ENCODE measurements around the gene SRSF1. TPM values are rescaled to one million over a fixed set of nuclear protein-coding genes. Genes with fewer than 3 reads are reported as not detected.
"Not testable (repeated sequence)": the region's sequence is repeated elsewhere in the genome, so short reads cannot be mapped to it uniquely, and the experiment has no call there.

SRSF1 gene
- total RNA-seq, 2 experiments from 2014 or later: 115 to 121 TPM

GRCh38 chr17:57976594-57976993 is 30.5 kb downstream of the SRSF1 start:
- H3K36me3 Mint-ChIP-seq (ENCODE audit: low read depth): peaks cover 89% of the 10 kb centered on the region
- CTCF ChIA-PET: no interaction called here
- Histone ChIP-seq H3K27ac (ENCODE audit: low read depth in 1 of 2, low read length in 2 of 2) (no peak overlapping the region), H3K27me3 (ENCODE audit: control insufficient read depth in 1 of 2, insufficient read depth in 2 of 2, low read length in 2 of 2) (no peaks in the 10 kb centered on the region), H3K9me3 (ENCODE audit: control insufficient read depth in 1 of 2, insufficient read depth in 1 of 2, low read length in 2 of 2) (no peaks in the 10 kb centered on the region), H3K4me1 (ENCODE audit: insufficient read depth, low read length) (no peaks in the 10 kb centered on the region), H3K36me3 (ENCODE audit: insufficient read depth, low read length) (peaks cover 79% of the 10 kb centered on the region), H3K4me3 (ENCODE audit: low read length) (no peak overlapping the region)
- H3K27me3 Mint-ChIP-seq: no peaks in the 10 kb centered on the region
- POLR2A ChIA-PET: interaction anchor here (1.1 kb wide), 1 partner anchor 15 kb away, joined by 3 read pairs; no protein-coding TSS in a partner anchor
- peaks cover 14% of the 10 kb centered on the region for H3K4me1 Mint-ChIP-seq (ENCODE audit: low read depth)
- no peak overlapping the region for H3K27ac Mint-ChIP-seq
- no peak overlapping the region for H3K4me3 Mint-ChIP-seq
- no peaks in the 10 kb centered on the region for H3K9me3 Mint-ChIP-seq
- intact Hi-C loops (cut with DNase I, micrococcal nuclease): no loop called here
- DNase-seq (no peak), ATAC-seq (ENCODE audit: poor library complexity) (no peak)
- no peak for TF ChIP-seq CTCF (IDR thresholded peaks at IDR 0.05)

GRCh38 chr17:57975044-57975443 is 32.0 kb downstream of the SRSF1 start:
- no peak overlapping the region for H3K27ac Mint-ChIP-seq
- no peaks in the 10 kb centered on the region for H3K4me1 Mint-ChIP-seq (ENCODE audit: low read depth)
- CTCF ChIA-PET: interaction anchor here (0.7 kb wide), 1 partner anchor 10 kb away, joined by 3 read pairs; no protein-coding TSS in a partner anchor
- no peak overlapping the region for H3K4me3 ChIP-seq (ENCODE audit: low read length)
- H3K4me1 ChIP-seq (ENCODE audit: insufficient read depth, low read length): no peaks in the 10 kb centered on the region
- no peak for TF ChIP-seq CTCF (IDR thresholded peaks at IDR 0.05)
- no peak for DNase-seq
- H3K9me3 Mint-ChIP-seq: no peaks in the 10 kb centered on the region
- peaks cover 73% of the 10 kb centered on the region for H3K36me3 Mint-ChIP-seq (ENCODE audit: low read depth)
- no peaks in the 10 kb centered on the region for H3K27me3 Mint-ChIP-seq
- H3K36me3 ChIP-seq (ENCODE audit: insufficient read depth, low read length): peaks cover 70% of the 10 kb centered on the region
- no peak overlapping the region for H3K4me3 Mint-ChIP-seq
- POLR2A ChIA-PET: interaction anchor here (0.8 to 1.0 kb wide), 2 partner anchors 11 to 13 kb away, joined by 3 read pairs; no protein-coding TSS in a partner anchor
- no peaks in the 10 kb centered on the region for H3K27me3 ChIP-seq (ENCODE audit: control insufficient read depth in 1 of 2, insufficient read depth in 2 of 2, low read length in 2 of 2)
- H3K27ac ChIP-seq (ENCODE audit: low read depth in 1 of 2, low read length in 2 of 2): no peak overlapping the region
- intact Hi-C loops (cut with DNase I, micrococcal nuclease): no loop called here
- H3K9me3 ChIP-seq (ENCODE audit: control insufficient read depth in 1 of 2, insufficient read depth in 1 of 2, low read length in 2 of 2): no peaks in the 10 kb centered on the region
- ATAC-seq (ENCODE audit: poor library complexity): no peak

GRCh38 chr17:57974053-57974824 is 32.8 kb downstream of the SRSF1 start:
- H3K4me1 ChIP-seq (ENCODE audit: insufficient read depth, low read length); ATAC-seq (ENCODE audit: poor library complexity); H3K9me3 Mint-ChIP-seq; H3K27ac Mint-ChIP-seq; H3K27me3 ChIP-seq (ENCODE audit: control insufficient read depth in 1 of 2, insufficient read depth in 2 of 2, low read length in 2 of 2); H3K27me3 Mint-ChIP-seq; H3K9me3 ChIP-seq (ENCODE audit: control insufficient read depth in 1 of 2, insufficient read depth in 1 of 2, low read length in 2 of 2); H3K4me3 ChIP-seq (ENCODE audit: low read length); H3K27ac ChIP-seq (ENCODE audit: low read depth in 1 of 2, low read length in 2 of 2); H3K4me1 Mint-ChIP-seq (ENCODE audit: low read depth); intact Hi-C loops (cut with DNase I, micrococcal nuclease); POLR2A ChIA-PET; DNase-seq; H3K4me3 Mint-ChIP-seq: not testable (repeated sequence)
- peaks cover 65% of the 10 kb centered on the region for H3K36me3 Mint-ChIP-seq (ENCODE audit: low read depth)
- peaks cover 63% of the 10 kb centered on the region for H3K36me3 ChIP-seq (ENCODE audit: insufficient read depth, low read length)
- CTCF ChIA-PET: interaction anchor here (0.6 kb wide), 1 partner anchor 330 kb away, joined by 3 read pairs; no protein-coding TSS in a partner anchor

All from CD4-positive, alpha-beta T cell (primary cell).